GM12874 (cell line): ENCODE results near the gene ADORA3.

Experiments used
- TF ChIP-seq, protein P1 (sequence below): IDR thresholded peaks from 2 replicates; pipeline ENCODE4 v1.5.1; 2011; ENCODE audit warnings: low read depth, mild to moderate bottlenecking, control low read depth, low read length, moderate library complexity; ENCODE audit not compliant: insufficient read depth

Gene ADORA3

DNA sequence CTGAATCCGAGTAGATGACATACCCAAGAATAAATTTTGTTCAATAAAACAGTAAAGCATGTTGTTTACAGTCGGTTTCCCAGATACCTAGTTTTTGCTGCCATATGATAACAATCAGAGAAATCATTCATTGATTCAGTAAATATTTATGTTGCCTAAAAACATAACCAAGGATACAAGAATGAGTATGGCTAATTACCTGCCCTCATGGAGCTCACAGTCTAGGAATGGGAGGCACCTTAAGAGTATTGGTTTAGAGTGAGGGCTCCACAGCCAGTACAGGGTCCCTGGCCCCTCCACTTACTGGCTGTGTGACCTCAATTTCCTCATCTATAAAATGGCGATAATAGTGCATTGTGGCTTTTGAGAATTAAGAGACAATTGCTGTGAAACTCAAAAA lies 53.2 kb downstream of the ADORA3 start:
- TF ChIP-seq, protein P1, sequence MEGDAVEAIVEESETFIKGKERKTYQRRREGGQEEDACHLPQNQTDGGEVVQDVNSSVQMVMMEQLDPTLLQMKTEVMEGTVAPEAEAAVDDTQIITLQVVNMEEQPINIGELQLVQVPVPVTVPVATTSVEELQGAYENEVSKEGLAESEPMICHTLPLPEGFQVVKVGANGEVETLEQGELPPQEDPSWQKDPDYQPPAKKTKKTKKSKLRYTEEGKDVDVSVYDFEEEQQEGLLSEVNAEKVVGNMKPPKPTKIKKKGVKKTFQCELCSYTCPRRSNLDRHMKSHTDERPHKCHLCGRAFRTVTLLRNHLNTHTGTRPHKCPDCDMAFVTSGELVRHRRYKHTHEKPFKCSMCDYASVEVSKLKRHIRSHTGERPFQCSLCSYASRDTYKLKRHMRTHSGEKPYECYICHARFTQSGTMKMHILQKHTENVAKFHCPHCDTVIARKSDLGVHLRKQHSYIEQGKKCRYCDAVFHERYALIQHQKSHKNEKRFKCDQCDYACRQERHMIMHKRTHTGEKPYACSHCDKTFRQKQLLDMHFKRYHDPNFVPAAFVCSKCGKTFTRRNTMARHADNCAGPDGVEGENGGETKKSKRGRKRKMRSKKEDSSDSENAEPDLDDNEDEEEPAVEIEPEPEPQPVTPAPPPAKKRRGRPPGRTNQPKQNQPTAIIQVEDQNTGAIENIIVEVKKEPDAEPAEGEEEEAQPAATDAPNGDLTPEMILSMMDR: no peak

DNA sequence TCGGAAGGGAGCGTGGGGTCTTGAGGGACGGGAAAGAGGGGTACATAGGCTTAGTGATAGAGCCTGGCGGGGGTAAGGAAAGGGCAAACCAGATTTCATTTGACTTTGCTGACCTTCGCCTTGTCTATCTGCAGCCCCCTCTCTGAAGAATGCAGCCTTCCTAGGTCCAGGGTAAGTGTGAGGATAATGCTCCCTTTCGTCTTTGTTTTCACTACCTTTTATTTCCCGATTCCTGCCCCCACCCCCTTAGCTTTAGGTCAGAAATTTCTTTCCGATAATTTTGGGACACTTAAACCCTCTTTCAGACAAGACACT lies 53.8 kb downstream of the ADORA3 start:
- TF ChIP-seq, protein P1: no peak
